ENCODE data around the gene MYL2. TPM values are rescaled to one million over a fixed set of nuclear protein-coding genes. Genes with fewer than 3 reads are reported as not detected.

MYL2 gene, protein sequence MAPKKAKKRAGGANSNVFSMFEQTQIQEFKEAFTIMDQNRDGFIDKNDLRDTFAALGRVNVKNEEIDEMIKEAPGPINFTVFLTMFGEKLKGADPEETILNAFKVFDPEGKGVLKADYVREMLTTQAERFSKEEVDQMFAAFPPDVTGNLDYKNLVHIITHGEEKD
- not detected for total RNA-seq
- total RNA-seq (2013): 0.24 TPM
- total RNA-seq: 0 to 0.09 (median 0) reads per million in 29 experiments

DNA sequence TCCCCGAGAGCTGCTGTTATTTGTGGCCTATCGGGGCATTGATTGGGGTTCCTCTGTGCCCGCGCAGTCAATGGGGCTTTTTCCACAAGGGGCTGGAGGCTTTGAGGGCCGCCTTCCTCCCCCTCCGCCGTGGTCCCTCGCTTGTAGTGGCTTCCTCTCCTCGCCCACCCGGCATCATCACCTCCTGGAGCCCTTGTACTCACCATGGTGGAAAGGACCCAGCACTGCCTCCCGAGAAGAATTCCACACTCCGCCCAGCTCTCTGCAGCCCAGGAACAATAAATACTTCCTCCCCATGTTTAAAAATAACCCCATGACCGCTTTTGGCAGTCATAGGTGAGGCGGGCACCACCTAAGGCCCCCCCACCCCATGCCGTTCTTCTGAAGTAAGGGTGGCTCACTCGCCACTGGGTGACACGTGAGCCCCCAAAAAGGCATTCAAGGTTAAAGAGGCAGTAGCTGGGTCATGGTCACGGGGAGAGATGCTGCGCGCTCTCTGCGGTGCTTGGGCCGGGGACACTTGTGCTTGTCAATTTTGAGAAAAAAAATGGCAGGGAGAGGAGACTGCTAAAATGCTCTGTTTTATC, at the start of gene MYL2:
Gene MYL2, minus strand, starts transcription at position 256 of the 587 bp plus-strand sequence. Its CDS starts 50 bp downstream, at position 206.
- POLR2A ChIA-PET: no interaction called here

DNA sequence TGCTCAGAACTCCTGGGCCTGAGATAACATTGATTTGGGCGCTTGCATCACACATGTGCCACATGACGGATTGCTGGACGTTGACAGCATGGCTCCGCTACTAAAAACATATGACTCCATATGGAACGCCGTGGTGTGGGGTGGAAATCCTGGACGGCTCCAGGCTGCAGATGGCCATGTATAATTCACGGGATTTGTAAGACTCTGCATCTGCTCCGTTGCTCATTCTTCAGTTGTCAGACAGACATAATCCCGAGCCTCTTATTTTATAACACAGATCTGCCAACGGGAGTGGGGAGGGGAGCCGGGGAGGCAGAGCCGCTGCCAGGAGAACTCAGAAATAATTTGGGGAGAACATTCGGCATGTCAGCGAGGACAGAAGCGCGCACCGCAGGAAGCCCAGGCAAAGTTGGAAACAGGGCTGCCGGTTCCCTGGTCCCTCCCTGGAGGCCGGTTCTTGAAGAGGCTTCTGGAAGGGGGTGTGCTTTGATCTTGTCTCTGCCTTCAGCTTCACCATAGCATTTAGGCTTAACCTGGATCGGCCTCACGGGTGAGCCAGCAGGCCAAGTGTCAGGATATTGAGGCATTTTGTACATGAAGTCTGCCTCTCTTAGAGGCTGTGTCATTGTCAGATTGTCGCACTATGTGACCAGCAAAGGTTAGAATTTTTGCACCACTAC, 45.8 kb upstream of the MYL2 start:
- H3K9me3 Mint-ChIP-seq: peaks cover 0 to 8% (median 0%) of the 10 kb centered on the region in 3 donors
- no peak overlapping the region for H3K4me3 Mint-ChIP-seq
- H3K27me3 Mint-ChIP-seq: peaks cover 27 to 28% of the 10 kb centered on the region in 2 donors
- WGBS (ENCODE audit: insufficient coverage): 95% methylated on average over 18 of the region's 23 CpGs
- H3K27me3 ChIP-seq (replicated peaks in 1 of 2; ENCODE audit: control insufficient read depth in 2 of 2, extremely low read depth in 1 of 2, insufficient read depth in 2 of 2, low read length in 1 of 2): peaks cover 0 to 26% of the 10 kb centered on the region in 2 experiments
- H3K27ac Mint-ChIP-seq: no peak overlapping the region
- no peaks in the 10 kb centered on the region for H3K4me1 ChIP-seq (ENCODE audit: control insufficient read depth in 1 of 2, extremely low read depth in 1 of 2, insufficient read depth in 2 of 2, low read length in 2 of 2)
- no peaks in the 10 kb centered on the region for H3K36me3 Mint-ChIP-seq
- ChIA-PET POLR2A (no interaction called here), CTCF (no interaction called here)
- no peak for ATAC-seq (replicated peaks in 1 of 4)
- H3K9me3 ChIP-seq: no peaks in the 10 kb centered on the region
- H3K36me3 ChIP-seq (ENCODE audit: control insufficient read depth in 2 of 2, extremely low read depth in 1 of 2, insufficient read depth in 1 of 2, low read length in 1 of 2): no peaks in the 10 kb centered on the region
- no peak overlapping the region for H3K27ac ChIP-seq (ENCODE audit: low read length)
- no peak for DNase-seq
- no peaks in the 10 kb centered on the region for H3K4me1 Mint-ChIP-seq
- no peak overlapping the region for H3K4me3 ChIP-seq (ENCODE audit: control insufficient read depth in 1 of 2, extremely low read depth in 1 of 2, low read length in 1 of 2)

More for the DNA sequence above, at the start of gene MYL2:
- no peaks in the 10 kb centered on the region for H3K4me1 Mint-ChIP-seq
- peaks cover 8 to 21% of the 10 kb centered on the region in 2 donors for H3K27me3 Mint-ChIP-seq
- Histone ChIP-seq H3K9me3 (no peaks in the 10 kb centered on the region), H3K4me1 (ENCODE audit: control insufficient read depth in 1 of 2, extremely low read depth in 1 of 2, insufficient read depth in 2 of 2, low read length in 2 of 2) (no peaks in the 10 kb centered on the region), H3K4me3 (ENCODE audit: control insufficient read depth in 1 of 2, extremely low read depth in 1 of 2, low read length in 1 of 2) (no peak within 1 kb of the TSS), H3K27ac (ENCODE audit: low read length) (no peak within 1 kb of the TSS), H3K27me3 (replicated peaks in 1 of 2; ENCODE audit: control insufficient read depth in 2 of 2, extremely low read depth in 1 of 2, insufficient read depth in 2 of 2, low read length in 1 of 2) (peaks cover 0 to 22% of the 10 kb centered on the region in 2 experiments), H3K36me3 (ENCODE audit: control insufficient read depth in 2 of 2, extremely low read depth in 1 of 2, insufficient read depth in 1 of 2, low read length in 1 of 2) (no peaks in the 10 kb centered on the region)
- H3K36me3 Mint-ChIP-seq: no peaks in the 10 kb centered on the region
- no peak within 1 kb of the TSS for H3K27ac Mint-ChIP-seq
- H3K9me3 Mint-ChIP-seq: no peaks in the 10 kb centered on the region
- CTCF ChIA-PET: no interaction called here
- ATAC-seq (replicated peaks in 1 of 4): no peak
- H3K4me3 Mint-ChIP-seq: no peak within 1 kb of the TSS
- no peak for DNase-seq
- WGBS (ENCODE audit: insufficient coverage): 85% methylated on average over 21 of the region's 22 CpGs

DNA sequence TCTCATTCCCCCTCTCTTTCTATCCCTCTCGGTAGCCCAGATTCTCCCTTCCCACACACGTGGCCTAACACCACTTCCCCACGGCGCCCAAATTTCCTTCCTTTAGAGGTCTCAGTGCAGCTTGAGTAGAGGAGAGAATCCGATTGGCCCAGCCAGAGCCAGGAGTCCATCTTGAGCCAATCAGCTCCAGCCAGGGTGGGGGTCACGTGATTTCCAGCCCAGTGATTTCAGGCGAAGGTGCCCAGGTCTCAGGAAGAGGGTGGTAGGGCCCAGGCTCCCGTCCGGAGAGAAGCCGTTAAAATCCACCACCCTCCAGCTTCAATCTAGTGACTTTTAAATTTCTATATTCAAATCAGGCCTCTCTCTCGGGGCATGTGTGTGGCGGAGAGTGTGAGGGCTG, 45.2 kb upstream of the MYL2 start:
- Mint-ChIP-seq H3K27me3 (peaks cover 27 to 28% of the 10 kb centered on the region in 2 donors), H3K4me1 (no peaks in the 10 kb centered on the region), H3K9me3 (peaks cover 0 to 5% (median 0%) of the 10 kb centered on the region in 3 donors), H3K27ac (no peak overlapping the region), H3K36me3 (no peaks in the 10 kb centered on the region), H3K4me3 (no peak overlapping the region)
- Histone ChIP-seq H3K27me3 (replicated peaks in 1 of 2; ENCODE audit: control insufficient read depth in 2 of 2, extremely low read depth in 1 of 2, insufficient read depth in 2 of 2, low read length in 1 of 2) (peaks cover 0 to 26% of the 10 kb centered on the region in 2 experiments), H3K27ac (ENCODE audit: low read length) (no peak overlapping the region), H3K4me1 (ENCODE audit: control insufficient read depth in 1 of 2, extremely low read depth in 1 of 2, insufficient read depth in 2 of 2, low read length in 2 of 2) (no peaks in the 10 kb centered on the region), H3K4me3 (ENCODE audit: control insufficient read depth in 1 of 2, extremely low read depth in 1 of 2, low read length in 1 of 2) (no peak overlapping the region), H3K36me3 (ENCODE audit: control insufficient read depth in 2 of 2, extremely low read depth in 1 of 2, insufficient read depth in 1 of 2, low read length in 1 of 2) (no peaks in the 10 kb centered on the region), H3K9me3 (peaks cover 2% of the 10 kb centered on the region)
- ChIA-PET POLR2A (interaction anchor here in 1 of 2 donors (0.6 kb wide), 1 partner anchor 103 kb away, joined by 3 read pairs; no protein-coding TSS in a partner anchor), CTCF (no interaction called here)
- 66% methylated on average over 2 of the region's 12 CpGs for WGBS (ENCODE audit: insufficient coverage)
- ATAC-seq (replicated peaks in 1 of 4) (no peak), DNase-seq (no peak)

DNA sequence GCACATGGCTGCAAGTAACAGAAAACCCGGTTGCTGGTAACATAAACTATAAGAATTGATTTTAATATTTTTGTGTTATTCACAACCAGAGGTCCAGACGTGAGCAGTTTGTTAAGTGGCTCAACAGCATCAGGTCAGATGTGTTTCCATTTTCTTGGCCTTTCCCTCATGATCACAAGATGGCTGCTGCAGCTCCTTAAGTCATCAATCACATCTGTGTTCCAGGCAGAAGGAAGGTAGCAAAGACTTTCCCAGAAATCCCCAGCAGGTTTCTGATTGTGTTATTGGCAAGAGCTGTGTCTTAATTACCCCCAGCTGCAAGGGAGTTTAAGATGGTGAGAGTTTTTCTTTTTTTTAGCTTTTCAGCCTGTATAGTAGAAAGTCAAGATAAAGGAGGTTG, 40.4 kb upstream of the MYL2 start:
- Mint-ChIP-seq H3K9me3 (peaks cover 0 to 4% (median 0%) of the 10 kb centered on the region in 3 donors), H3K4me1 (no peaks in the 10 kb centered on the region), H3K4me3 (no peak overlapping the region), H3K27me3 (peaks cover 27 to 38% of the 10 kb centered on the region in 2 donors), H3K36me3 (no peaks in the 10 kb centered on the region), H3K27ac (no peak overlapping the region)
- Histone ChIP-seq H3K36me3 (ENCODE audit: control insufficient read depth in 2 of 2, extremely low read depth in 1 of 2, insufficient read depth in 1 of 2, low read length in 1 of 2) (no peaks in the 10 kb centered on the region), H3K27me3 (replicated peaks in 1 of 2; ENCODE audit: control insufficient read depth in 2 of 2, extremely low read depth in 1 of 2, insufficient read depth in 2 of 2, low read length in 1 of 2) (peaks cover 0 to 30% of the 10 kb centered on the region in 2 experiments), H3K27ac (ENCODE audit: low read length) (no peak overlapping the region), H3K4me3 (ENCODE audit: control insufficient read depth in 1 of 2, extremely low read depth in 1 of 2, low read length in 1 of 2) (no peak overlapping the region), H3K9me3 (peaks cover 2% of the 10 kb centered on the region), H3K4me1 (ENCODE audit: control insufficient read depth in 1 of 2, extremely low read depth in 1 of 2, insufficient read depth in 2 of 2, low read length in 2 of 2) (no peaks in the 10 kb centered on the region)
- ChIA-PET POLR2A (no interaction called here), CTCF (interaction anchor here in 1 of 2 donors (0.6 kb wide), 1 partner anchor 182 kb away, joined by 6 read pairs; no protein-coding TSS in a partner anchor)
- no CpG with 5 or more reads among the region's 2 CpGs for WGBS (ENCODE audit: insufficient coverage)
- DNase-seq: no peak
- ATAC-seq (replicated peaks in 1 of 4): no peak

DNA sequence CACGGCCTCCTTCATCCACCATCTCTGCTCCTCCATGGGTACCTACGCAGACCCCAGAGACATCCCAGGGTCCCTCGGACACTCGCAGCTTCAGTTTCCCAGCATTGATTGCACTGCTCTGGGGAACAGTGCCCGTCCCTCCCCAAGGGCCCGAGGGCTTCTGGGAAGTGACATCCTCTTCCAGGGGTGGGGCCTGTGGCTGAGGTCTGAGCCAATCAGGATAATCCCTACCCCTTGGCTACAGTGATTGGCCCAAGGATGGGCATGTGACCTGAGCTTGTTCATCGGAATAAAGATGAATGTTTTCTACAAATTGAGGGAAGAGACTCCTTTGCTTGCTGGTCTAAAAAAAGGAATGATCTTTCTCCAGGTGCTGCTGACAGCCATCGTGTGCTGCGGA, 37.3 kb upstream of the MYL2 start:
- H3K27me3 Mint-ChIP-seq: peaks cover 15 to 28% of the 10 kb centered on the region in 2 donors
- DNase-seq (no peak), ATAC-seq (replicated peaks in 1 of 4) (no peak)
- 93% methylated on average over 4 of the region's 9 CpGs for WGBS (ENCODE audit: insufficient coverage)
- POLR2A ChIA-PET: no interaction called here
- no peaks in the 10 kb centered on the region for H3K4me1 Mint-ChIP-seq
- no peaks in the 10 kb centered on the region for H3K36me3 Mint-ChIP-seq
- Histone ChIP-seq H3K4me3 (ENCODE audit: control insufficient read depth in 1 of 2, extremely low read depth in 1 of 2, low read length in 1 of 2) (no peak overlapping the region), H3K27me3 (replicated peaks in 1 of 2; ENCODE audit: control insufficient read depth in 2 of 2, extremely low read depth in 1 of 2, insufficient read depth in 2 of 2, low read length in 1 of 2) (peaks cover 0 to 15% of the 10 kb centered on the region in 2 experiments), H3K9me3 (peaks cover 2% of the 10 kb centered on the region), H3K36me3 (ENCODE audit: control insufficient read depth in 2 of 2, extremely low read depth in 1 of 2, insufficient read depth in 1 of 2, low read length in 1 of 2) (no peaks in the 10 kb centered on the region), H3K27ac (ENCODE audit: low read length) (no peak overlapping the region), H3K4me1 (ENCODE audit: control insufficient read depth in 1 of 2, extremely low read depth in 1 of 2, insufficient read depth in 2 of 2, low read length in 2 of 2) (no peaks in the 10 kb centered on the region)
- no peak overlapping the region for H3K4me3 Mint-ChIP-seq
- H3K9me3 Mint-ChIP-seq: peaks cover 0 to 4% (median 0%) of the 10 kb centered on the region in 3 donors
- CTCF ChIA-PET: no interaction called here
- H3K27ac Mint-ChIP-seq: no peak overlapping the region

DNA sequence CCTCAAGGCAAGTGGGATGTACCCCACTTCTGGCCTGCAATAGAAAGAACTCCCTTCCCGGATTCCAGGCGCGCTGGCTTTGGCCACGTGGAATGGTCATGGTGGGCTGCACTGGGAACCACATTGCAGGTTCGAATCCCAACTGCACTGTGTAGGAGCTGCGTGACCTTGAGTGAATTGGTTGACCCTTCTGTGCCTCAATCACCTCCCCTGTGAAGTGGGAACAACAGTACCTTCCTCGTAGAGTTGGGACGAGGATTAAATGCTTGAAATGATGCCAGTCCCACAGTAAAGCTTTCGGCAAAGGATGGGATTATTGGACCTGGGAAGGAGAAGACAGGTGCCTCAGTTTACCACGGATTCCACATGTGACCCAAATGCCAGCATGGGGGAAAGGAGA, 36.8 kb upstream of the MYL2 start:
- no peak overlapping the region for H3K4me3 Mint-ChIP-seq
- no peak overlapping the region for H3K27ac Mint-ChIP-seq
- peaks cover 0 to under 1% (median 0%) of the 10 kb centered on the region in 3 donors for H3K9me3 Mint-ChIP-seq
- DNase-seq (no peak), ATAC-seq (replicated peaks in 1 of 4) (no peak)
- Histone ChIP-seq H3K4me3 (ENCODE audit: control insufficient read depth in 1 of 2, extremely low read depth in 1 of 2, low read length in 1 of 2) (no peak overlapping the region), H3K36me3 (ENCODE audit: control insufficient read depth in 2 of 2, extremely low read depth in 1 of 2, insufficient read depth in 1 of 2, low read length in 1 of 2) (no peaks in the 10 kb centered on the region), H3K4me1 (ENCODE audit: control insufficient read depth in 1 of 2, extremely low read depth in 1 of 2, insufficient read depth in 2 of 2, low read length in 2 of 2) (no peaks in the 10 kb centered on the region), H3K9me3 (peaks cover 2% of the 10 kb centered on the region), H3K27me3 (replicated peaks in 1 of 2; ENCODE audit: control insufficient read depth in 2 of 2, extremely low read depth in 1 of 2, insufficient read depth in 2 of 2, low read length in 1 of 2) (peaks cover 0 to 15% of the 10 kb centered on the region in 2 experiments), H3K27ac (ENCODE audit: low read length) (no peak overlapping the region)
- peaks cover 15 to 28% of the 10 kb centered on the region in 2 donors for H3K27me3 Mint-ChIP-seq
- POLR2A ChIA-PET: interaction anchor here in 1 of 2 donors (0.7 kb wide), 1 partner anchor 19 kb away, joined by 3 read pairs; no protein-coding TSS in a partner anchor
- 86% methylated on average over 8 of the region's 10 CpGs for WGBS (ENCODE audit: insufficient coverage)
- no peaks in the 10 kb centered on the region for H3K4me1 Mint-ChIP-seq
- CTCF ChIA-PET: no interaction called here
- H3K36me3 Mint-ChIP-seq: no peaks in the 10 kb centered on the region
